Colon (tissue), 2 donors: ENCODE data around the gene RPP38.

Source experiments
- FAIRE-seq: peaks from 2 replicates; lab custom pipeline; 2012; peaks lifted over from hg19 to GRCh38; lab: Jason Lieb, UNC
- donor health status: control.
- donor health status: control.

The RPP38 gene

DNA sequence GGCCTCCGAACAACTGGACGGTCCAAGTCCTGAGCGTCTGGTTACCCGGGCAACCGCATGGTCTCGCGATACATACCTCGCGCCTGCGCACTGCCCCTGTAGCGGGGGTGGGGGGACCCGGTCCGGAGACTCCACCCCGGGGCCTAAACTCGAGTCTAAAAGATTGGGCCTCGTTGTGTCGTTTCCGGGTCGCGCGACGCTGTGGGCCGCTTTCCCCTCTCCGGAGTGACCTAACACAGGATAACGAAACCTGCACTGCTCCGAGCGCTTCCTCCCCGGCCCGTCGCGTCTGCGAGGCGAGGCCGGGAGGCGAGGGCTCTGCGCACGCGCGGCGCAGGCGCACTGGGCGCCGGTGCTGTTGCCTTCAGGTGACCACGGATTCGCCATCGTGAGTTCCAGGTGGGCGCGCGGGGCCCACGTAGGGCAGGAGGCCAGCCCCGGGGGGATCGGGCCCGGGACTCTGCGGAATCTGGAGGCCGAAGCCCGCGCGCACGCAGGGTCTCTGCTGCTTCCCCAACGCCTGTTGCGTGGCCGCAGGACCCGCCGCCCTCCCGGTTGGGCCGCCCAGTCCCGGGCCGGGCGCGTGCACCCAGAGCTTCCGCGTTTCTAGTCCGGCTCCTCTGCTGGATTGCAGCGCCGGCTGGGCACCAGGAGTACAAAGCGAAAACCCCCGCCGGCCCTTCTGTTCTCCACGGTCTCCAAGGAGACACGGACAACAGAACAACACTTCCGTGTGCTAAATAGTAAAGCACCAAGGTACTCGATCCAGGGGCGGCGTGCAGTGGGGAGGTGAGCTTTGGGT is at the start of gene RPP38:
RPP38 (plus strand) TSS at position 345 of the 802 bp plus-strand sequence. CDS start 5,960 bp downstream, outside the sequence.
- no peak for FAIRE-seq

DNA sequence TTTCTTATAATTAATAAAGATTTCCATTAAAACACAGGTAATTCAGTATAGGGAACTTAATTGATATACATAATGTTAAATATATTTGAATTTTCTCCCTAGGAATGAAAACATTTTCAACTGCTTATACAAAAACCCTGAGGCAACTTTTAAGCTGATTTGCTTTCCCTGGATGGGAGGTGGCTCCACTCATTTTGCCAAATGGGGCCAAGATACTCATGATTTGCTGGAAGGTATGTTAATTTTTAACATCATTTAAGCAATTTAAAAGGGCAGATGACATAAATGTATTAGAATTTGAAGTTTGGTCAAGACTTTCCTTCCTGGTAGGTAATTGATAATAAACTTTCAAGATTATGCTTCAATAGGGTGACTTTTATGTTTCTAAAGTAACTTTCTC is 47.6 kb upstream of the RPP38 start:
- FAIRE-seq = no peak

DNA sequence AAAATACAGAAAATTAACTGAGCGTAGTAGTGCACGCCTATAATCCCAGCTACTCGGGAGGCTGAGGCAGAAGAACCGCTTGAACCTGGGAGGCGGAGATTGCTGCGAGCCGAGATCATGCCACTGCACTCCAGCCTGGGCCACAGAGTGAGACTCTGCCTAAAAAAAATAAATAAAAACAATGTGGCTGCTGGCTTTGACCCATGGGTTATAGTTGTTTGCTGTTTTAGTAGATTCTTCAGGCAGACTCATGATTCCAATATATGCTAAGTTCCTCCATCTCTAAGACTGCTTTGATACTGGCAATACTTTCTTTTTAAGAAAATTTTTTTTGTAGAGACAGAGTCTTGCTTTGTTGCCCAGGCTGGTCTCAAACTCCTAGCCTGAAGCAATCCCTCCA is 45.0 kb upstream of the RPP38 start:
- no peak for FAIRE-seq

GRCh38 chr10:15053061-15053460 is 44.1 kb upstream of the RPP38 start:
- FAIRE-seq = no peak

- FAIRE-seq = no peak
Observed at GRCh38 chr10:15058689-15059088, 38.5 kb upstream of the RPP38 start.

DNA sequence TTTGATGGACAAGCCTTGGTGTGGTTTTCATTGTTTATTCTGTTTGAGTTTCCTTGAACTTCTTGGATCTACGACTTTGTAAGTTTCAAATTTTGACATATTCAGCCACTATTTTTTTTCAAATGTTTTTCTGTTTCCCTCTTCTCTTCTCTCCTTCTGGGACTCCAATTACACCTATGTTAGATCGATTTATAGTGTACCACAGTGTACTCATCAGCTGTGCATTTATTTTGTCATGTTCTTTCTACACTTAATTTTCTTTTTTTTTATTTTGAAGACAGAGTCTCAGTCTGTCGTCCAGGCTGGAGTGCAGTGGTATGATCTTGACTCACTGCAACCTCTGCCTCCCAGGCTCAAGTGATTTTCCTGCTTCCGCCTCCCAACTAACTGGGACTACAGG is 37.2 kb upstream of the RPP38 start:
- FAIRE-seq = no peak

GRCh38 chr10:15060638-15061037 is 36.5 kb upstream of the RPP38 start:
- no peak for FAIRE-seq

DNA sequence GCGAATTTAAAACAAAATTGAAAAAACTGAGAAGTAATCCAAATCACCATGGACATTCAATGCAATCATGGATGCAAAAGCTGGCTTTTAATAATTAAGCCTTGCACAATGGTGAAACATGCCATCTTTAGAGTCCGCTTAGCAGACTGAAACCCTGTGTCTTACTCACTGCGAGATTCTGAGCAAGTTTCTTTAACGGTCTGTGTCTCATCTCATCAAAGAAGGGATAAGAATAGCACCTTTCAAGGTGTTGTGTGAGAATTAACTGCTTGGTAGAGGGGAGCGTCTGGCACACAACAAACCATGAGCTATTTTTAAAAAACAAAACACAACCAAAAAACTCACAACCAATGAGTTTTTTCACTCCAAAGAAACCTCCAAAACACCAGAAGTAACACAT is 30.0 kb upstream of the RPP38 start:
- FAIRE-seq = no peak

GRCh38 chr10:15068802-15069201 is 28.4 kb upstream of the RPP38 start:
- no peak for FAIRE-seq

GRCh38 chr10:15069230-15069629 is 27.9 kb upstream of the RPP38 start:
- no peak for FAIRE-seq

DNA sequence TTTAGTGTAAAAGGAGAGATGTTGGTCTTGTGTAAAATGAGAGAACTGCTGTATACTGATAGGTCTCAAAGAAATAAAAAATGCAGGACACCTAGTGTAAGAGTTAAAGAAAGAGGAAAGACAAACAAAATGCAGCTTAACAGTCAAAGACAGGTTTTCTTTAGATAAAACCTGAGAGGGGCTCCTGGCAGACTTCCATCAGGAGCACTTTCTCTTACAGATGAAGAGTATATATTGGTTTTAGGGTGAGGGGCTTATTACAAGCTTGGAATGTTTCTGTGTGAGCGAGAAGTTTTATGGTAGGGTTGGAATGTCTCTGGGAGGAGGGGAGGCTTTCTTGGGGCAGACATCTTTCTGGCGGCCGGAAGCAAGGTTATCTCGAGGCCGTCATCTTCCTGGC is 24.8 kb upstream of the RPP38 start:
- FAIRE-seq = no peak

GRCh38 chr10:15075421-15075820 is 21.7 kb upstream of the RPP38 start:
- no peak for FAIRE-seq

DNA sequence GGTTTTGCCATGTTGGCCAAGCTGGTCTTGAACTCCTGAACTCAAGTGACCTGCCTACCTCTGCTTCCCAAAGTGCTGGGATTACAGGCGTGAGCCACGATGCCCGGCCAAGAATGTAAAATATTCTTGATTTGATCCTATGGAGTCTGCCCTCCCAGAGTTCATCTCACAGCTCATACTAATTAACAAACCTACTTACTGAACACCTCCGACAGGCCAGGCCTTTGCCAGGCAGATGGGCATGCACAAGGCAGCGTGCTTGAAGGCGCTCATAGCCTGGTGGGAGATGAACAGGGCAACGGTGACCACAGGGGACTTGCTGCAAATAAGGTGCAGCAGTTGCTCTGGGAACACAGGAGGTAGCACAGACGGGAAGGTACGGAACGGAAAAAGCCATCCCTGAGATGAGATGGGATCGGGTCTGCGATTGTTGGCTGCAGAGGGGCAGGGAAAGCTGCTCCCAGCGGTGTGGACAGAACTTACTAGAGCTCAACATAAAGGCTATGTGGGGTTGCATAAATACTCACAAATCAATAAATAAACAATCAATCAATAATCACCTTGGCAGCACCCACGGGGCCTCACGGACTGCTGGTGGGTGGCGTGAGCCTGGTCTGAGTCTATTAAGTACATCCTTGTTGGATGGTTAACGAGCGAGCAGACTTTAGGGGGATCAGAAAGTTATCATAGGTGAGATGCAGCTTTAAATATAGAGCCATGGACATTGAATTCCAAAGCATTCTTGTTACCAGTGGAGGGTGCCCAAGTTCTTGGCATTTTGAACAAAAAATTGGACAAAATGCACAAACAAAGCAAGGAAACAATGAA is 13.3 kb upstream of the RPP38 start:
- FAIRE-seq = no peak

GRCh38 chr10:15084502-15084922 is 12.6 kb upstream of the RPP38 start:
- no peak for FAIRE-seq

DNA sequence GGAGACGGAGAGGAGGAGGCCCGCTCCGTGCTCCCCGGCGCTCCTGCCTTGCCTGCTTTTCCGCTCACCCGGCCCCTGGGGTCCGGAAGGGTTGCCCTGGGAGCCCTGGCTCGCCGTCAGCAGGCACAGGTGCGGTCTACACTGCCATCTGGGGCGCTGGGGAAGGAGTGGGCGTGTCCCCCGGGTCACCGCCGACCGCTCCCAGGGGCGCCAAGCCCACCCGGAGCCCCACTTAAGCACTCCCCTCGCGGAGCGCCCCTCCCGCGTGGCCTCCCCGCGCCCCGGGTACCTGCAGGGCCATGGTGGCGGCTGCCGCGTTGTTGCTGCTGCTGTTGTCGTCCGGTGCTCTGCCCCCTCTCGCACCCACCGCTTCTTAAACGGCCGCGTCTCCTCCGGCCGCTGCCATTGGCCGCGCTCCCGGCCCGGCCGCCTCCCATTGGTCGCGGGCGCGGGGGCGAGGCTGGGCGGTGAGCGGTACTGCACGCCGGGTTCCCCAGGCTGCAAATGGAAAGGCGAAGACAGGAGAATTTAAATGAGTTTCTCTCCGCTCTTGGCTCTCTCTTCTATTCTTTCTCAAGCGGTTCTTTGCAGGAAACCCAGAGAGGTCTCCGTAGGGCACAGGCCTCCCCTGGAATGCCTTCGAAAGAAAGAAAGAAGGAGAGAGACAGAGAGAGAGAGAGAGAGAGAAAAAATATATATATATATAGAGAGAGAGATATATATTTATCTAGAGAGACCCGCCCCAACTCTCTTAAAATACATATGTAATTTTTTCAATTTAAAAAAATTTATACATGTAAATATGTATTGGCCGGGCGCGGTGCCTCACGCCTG is 8.5 kb upstream of the RPP38 start, which contains the start of gene ACBD7:
ACBD7 (minus strand) TSS at position 349 of the 834 bp plus-strand sequence; CDS start at position 301, 48 bp downstream.
- FAIRE-seq = no peak

- FAIRE-seq = no peak
Observed at GRCh38 chr10:15091418-15091817, 5.7 kb upstream of the RPP38 start.

GRCh38 chr10:15092855-15093408 is 4.2 kb upstream of the RPP38 start:
- FAIRE-seq = no peak

GRCh38 chr10:15096661-15097010 is 519 bp upstream of the RPP38 start:
- no peak for FAIRE-seq

DNA sequence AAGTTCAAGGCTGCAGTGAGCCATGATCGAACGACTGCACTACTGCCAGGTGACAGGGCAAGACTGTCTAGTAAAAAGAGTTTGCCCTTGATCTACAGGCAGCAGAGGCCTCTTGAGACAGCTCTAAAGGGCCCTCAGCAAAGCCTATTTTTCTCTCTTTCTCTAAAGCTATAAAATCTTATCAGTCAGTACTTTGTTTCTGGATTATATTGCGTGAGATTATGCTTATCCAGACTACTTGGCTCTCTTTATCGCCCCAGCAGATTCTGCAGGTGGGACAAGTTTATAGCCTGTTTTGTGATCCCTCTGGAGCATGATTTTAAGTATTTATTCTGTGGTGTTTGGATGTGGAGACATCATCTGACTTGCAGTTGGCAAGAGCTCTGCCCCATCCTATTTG is 2.7 kb downstream of the RPP38 start:
- no peak for FAIRE-seq

DNA sequence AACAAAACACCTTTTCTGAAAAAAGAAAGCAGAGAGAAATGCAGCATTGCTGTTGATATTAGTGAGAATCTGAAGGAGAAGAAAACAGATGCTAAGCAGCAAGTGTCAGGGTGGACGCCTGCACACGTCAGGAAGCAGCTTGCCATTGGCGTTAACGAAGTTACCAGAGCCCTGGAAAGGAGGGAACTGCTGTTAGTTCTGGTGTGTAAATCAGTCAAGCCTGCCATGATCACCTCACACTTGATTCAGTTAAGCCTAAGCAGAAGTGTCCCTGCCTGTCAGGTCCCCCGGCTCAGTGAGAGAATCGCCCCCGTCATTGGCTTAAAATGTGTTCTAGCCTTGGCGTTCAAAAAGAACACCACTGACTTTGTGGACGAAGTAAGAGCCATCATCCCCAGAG is 6.4 kb downstream of the RPP38 start:
- FAIRE-seq = no peak

DNA sequence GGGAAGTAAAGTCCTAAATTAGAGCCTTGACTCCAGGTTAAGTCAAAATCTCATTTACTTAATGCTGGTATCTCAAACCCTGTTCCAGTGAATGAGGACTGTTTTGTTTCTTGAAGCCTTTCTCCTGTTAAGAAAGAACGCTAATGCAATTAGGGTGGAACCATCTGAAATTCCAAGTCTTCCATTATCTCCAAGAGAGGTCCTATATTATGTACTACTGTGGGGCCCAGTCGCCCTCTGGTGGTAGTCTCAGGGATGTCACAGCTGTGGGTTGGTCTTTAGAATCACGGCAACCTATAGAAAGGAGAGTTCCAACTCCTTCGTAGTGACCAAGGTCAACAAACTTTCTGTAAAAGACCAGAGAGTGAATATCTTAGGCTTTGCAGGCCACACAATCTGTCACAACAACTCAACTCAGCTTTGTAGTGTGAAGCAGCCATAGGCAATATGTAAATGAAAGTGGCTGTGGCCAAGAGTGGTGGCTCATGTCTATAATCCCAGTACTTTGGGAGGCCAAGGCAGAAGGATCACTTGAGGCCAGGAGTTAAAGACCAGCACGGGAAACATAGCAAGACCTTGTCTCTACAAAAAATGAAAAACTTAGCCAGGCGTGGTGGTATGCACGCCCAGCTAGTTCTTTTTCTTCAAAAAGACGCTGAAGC is 9.3 kb downstream of the RPP38 start:
- no peak for FAIRE-seq

- FAIRE-seq = no peak
Observed at GRCh38 chr10:15112657-15113056, 15.5 kb downstream of the RPP38 start.
